Small intestine (tissue), 7 donors: ENCODE results near the gene FGD5. TPM values are rescaled to one million over a fixed set of nuclear protein-coding genes. Genes with fewer than 3 reads are reported as not detected.

Experiments
- DNase-seq, 2 donors: peaks; one replicate each; pipeline versions ENCODE4 v3.0.0 to v3.0.0-alpha.2; 2013
- FAIRE-seq: peaks from 2 replicates; lab custom pipeline; 2012; peaks lifted over from hg19 to GRCh38; lab: Jason Lieb, UNC
- H3K27ac ChIP-seq, 3 donors: one replicate each; pipeline ENCODE4 v1.5.1; 2013; ENCODE audit warnings: low read length in 2 of 3, mild to moderate bottlenecking in 2 of 3, control low read depth in 1 of 3, inconsistent platforms in 1 of 3, low read depth in 1 of 3, moderate library complexity in 1 of 3
- H3K27me3 ChIP-seq, 3 donors: one replicate each; pipeline ENCODE4 v1.6.1; 2013; ENCODE audit warnings: low read length in 3 of 3, inconsistent platforms in 1 of 3; ENCODE audit not compliant: control insufficient read depth in 3 of 3, insufficient read depth in 3 of 3
- H3K36me3 ChIP-seq, 3 donors: one replicate each; pipeline ENCODE4 v1.6.1; 2013; ENCODE audit warnings: low read length in 3 of 3, inconsistent platforms in 1 of 3, low read depth in 1 of 3, mild to moderate bottlenecking in 1 of 3, moderate library complexity in 1 of 3; ENCODE audit not compliant: control insufficient read depth in 3 of 3, insufficient read depth in 2 of 3
- H3K4me1 ChIP-seq, 3 donors: one replicate each; pipeline ENCODE4 v1.6.1; 2013; ENCODE audit warnings: low read length in 2 of 3, inconsistent platforms in 1 of 3, low read depth in 1 of 3, mild to moderate bottlenecking in 1 of 3, moderate library complexity in 1 of 3; ENCODE audit not compliant: control insufficient read depth in 3 of 3, insufficient read depth in 2 of 3
- H3K4me3 ChIP-seq, 3 donors: one replicate each; pipeline ENCODE4 v1.5.1; 2013; ENCODE audit warnings: low read length in 3 of 3, control low read depth in 1 of 3, inconsistent platforms in 1 of 3, low read depth in 1 of 3, mild to moderate bottlenecking in 1 of 3, moderate library complexity in 1 of 3
- H3K9me3 ChIP-seq, 2 donors: one replicate each; pipeline ENCODE4 v1.6.1; 2013; ENCODE audit warnings: low read depth in 1 of 2, low read length in 1 of 2; ENCODE audit not compliant: control insufficient read depth in 2 of 2, insufficient read depth in 1 of 2
- WGBS, 3 donors: extraction: QIAGEN DNeasy Blood & Tissue Kit; methylation state at CpG; one replicate each; pipeline ENCODE4 v1.1.7; 2013; 5-methylcytosine and 5-hydroxymethylcytosine counted together
- polyA plus RNA-seq, 4 donors: library from polyadenylated mRNA; stranded (reverse) in 3 of 4; unstranded in 1 of 4; fragments of 200-250 nt in 3 of 4; fragments of 120-200 nt in 1 of 4; gene quantifications; one replicate each; pipeline versions ENCODE4 v1.2.1 to v1.2.3, GENCODE V29; 2013
- donor health status: healthy with polysubstance abuse.
- donor health status: control.
- donor health status: control.
- donor health status: Bipolar disorder and iron deficiency.
- donor health status: healthy.

The FGD5 gene
- polyA plus RNA-seq, 4 donors, result 3.1 to 16.1 (median 5.5) TPM

GRCh38 chr3:14871456-14872200 lies 52.9 kb downstream of the FGD5 start:
- Histone ChIP-seq H3K27ac (peak overlapping the region in 2 of 3 donors; percentile 3 to 24), H3K4me3 (no peak overlapping the region), H3K36me3 (peaks cover 0 to 2% (median 0%) of the 10 kb centered on the region in 3 donors), H3K9me3 (no peaks in the 10 kb centered on the region), H3K4me1 (peaks cover 0 to 4% (median under 1%) of the 10 kb centered on the region in 3 donors), H3K27me3 (no peaks in the 10 kb centered on the region)
- FAIRE-seq (no peak), DNase-seq (peak in 1 of 2 donors; percentile 66)
- WGBS, 3 donors, result 49 to 64% (median 58%) methylated on average over 10 of the region's 10 CpGs

GRCh38 chr3:14872706-14873105 lies 53.9 kb downstream of the FGD5 start:
- WGBS, 3 donors, result 62 to 76% (median 64%) methylated on average over 4 of the region's 4 CpGs
- no peak overlapping the region for H3K27ac ChIP-seq

DNA sequence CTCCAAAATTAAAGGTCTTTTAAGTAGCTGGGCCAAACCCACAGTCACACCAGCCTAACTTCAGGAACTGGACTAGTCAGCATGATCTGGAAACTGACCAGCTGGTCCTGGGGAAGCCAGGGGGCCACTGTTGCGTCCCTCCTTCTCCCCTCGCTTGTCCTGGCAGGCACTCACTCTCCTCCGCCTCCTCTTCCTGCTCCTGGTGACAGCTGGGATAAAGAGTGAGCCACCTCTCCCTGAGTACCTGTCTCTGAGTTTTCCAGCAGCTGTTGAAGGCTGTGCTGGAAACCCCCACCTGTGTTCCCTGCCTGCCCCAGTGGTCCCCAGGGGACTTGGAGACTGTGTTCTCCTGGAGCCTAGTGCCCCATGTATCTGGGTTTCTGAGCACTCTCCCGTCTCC lies 56.0 kb downstream of the FGD5 start:
- peaks cover 3 to 16% (median 11%) of the 10 kb centered on the region in 3 donors for H3K4me1 ChIP-seq
- DNase-seq (no peak), FAIRE-seq (no peak)
- H3K27ac ChIP-seq, result no peak overlapping the region
- H3K4me3 ChIP-seq, result no peak overlapping the region
- H3K9me3 ChIP-seq, result no peaks in the 10 kb centered on the region
- 74 to 82% (median 76%) methylated on average over 4 of the region's 4 CpGs for WGBS, 3 donors
- H3K27me3 ChIP-seq, result no peaks in the 10 kb centered on the region
- H3K36me3 ChIP-seq, result peaks cover 0 to 2% (median 0%) of the 10 kb centered on the region in 3 donors

More at GRCh38 chr3:14872706-14873105, 53.9 kb downstream of the FGD5 start:
- DNase-seq (no peak), FAIRE-seq (no peak)
- Histone ChIP-seq H3K27me3 (no peaks in the 10 kb centered on the region), H3K9me3 (no peaks in the 10 kb centered on the region), H3K36me3 (peaks cover 0 to 2% (median 0%) of the 10 kb centered on the region in 3 donors), H3K4me1 (peaks cover 3 to 15% (median 11%) of the 10 kb centered on the region in 3 donors), H3K4me3 (no peak overlapping the region)

- Histone ChIP-seq H3K9me3 (no peaks in the 10 kb centered on the region), H3K36me3 (peaks cover 0 to 2% (median 0%) of the 10 kb centered on the region in 3 donors), H3K27me3 (no peaks in the 10 kb centered on the region), H3K4me3 (no peak overlapping the region), H3K27ac (no peak overlapping the region), H3K4me1 (peaks cover 3 to 16% (median 11%) of the 10 kb centered on the region in 3 donors)
- DNase-seq (no peak), FAIRE-seq (no peak)
- 87 to 94% (median 92%) methylated on average over 8 of the region's 8 CpGs for WGBS, 3 donors
Observed at GRCh38 chr3:14875411-14876175, 56.8 kb downstream of the FGD5 start.

- H3K36me3 ChIP-seq, result peaks cover 0 to 2% (median 0%) of the 10 kb centered on the region in 3 donors
- 6 to 42% (median 24%) methylated on average over 12 of the region's 12 CpGs for WGBS, 3 donors
Observed at GRCh38 chr3:14876921-14877333, 58.2 kb downstream of the FGD5 start.

DNA sequence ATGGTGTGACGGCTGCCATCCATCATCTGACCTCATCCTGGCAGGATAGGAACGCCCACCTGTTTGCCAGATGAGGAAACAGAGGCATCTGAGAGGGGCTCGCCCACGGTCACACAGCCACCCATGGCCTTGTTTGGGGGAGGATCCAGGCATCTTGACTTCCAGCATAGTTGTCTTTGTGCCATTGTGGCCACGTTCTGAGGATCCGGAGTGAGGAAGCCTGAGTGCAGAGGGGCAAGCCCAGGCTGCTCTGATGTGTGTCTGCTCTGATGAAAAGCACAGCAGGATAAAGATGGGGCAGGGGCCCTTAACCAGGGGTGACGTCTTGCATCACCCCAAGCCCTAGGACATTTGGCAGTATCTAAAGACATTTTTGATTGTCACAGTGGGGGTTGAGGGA lies 58.7 kb downstream of the FGD5 start:
- Histone ChIP-seq H3K4me1 (peaks cover 3 to 14% (median 11%) of the 10 kb centered on the region in 3 donors), H3K4me3 (no peak overlapping the region), H3K9me3 (no peaks in the 10 kb centered on the region), H3K27me3 (no peaks in the 10 kb centered on the region), H3K36me3 (peaks cover 0 to 2% (median 0%) of the 10 kb centered on the region in 3 donors), H3K27ac (peak overlapping the region in 2 of 3 donors; percentile 26 to 46)
- FAIRE-seq, result no peak
- DNase-seq, result no peak
- WGBS, 3 donors, result 47 to 57% (median 56%) methylated on average over 7 of the region's 7 CpGs

More at GRCh38 chr3:14876921-14877333, 58.2 kb downstream of the FGD5 start:
- no peaks in the 10 kb centered on the region for H3K27me3 ChIP-seq
- peaks cover 3 to 14% (median 11%) of the 10 kb centered on the region in 3 donors for H3K4me1 ChIP-seq
- DNase-seq (peak; percentile 85 to 94), FAIRE-seq (no peak)
- peak overlapping the region in 2 of 3 donors; percentile 53 to 87 for H3K27ac ChIP-seq
- H3K9me3 ChIP-seq, result no peaks in the 10 kb centered on the region
- H3K4me3 ChIP-seq, result no peak overlapping the region

- DNase-seq, result peak in 1 of 2 donors; percentile 54
- no peak for FAIRE-seq
- H3K27ac ChIP-seq, result peak overlapping the region in 1 of 3 donors; percentile 42
- H3K9me3 ChIP-seq, result no peaks in the 10 kb centered on the region
- no peaks in the 10 kb centered on the region for H3K27me3 ChIP-seq
- H3K4me3 ChIP-seq, result no peak overlapping the region
- WGBS, 3 donors, result 31 to 48% (median 32%) methylated on average over 12 of the region's 12 CpGs
- H3K4me1 ChIP-seq, result peaks cover 3 to 14% (median 11%) of the 10 kb centered on the region in 3 donors
- peaks cover 0 to 4% (median 0%) of the 10 kb centered on the region in 3 donors for H3K36me3 ChIP-seq
Observed at GRCh38 chr3:14879211-14879874, 60.6 kb downstream of the FGD5 start.
